Prostate gland (tissue), 2 donors: Measurements from ENCODE around the gene MED16.

Source experiments
- CTCF ChIP-seq, 4 experiments: fragments of 200-600 bp in 2 of 4; fragments of 450-650 bp in 2 of 4; sonication (generic) in 2 of 4; IDR thresholded peaks; 1 replicate in 3 of 4; 2 replicates in 1 of 4; pipeline ENCODE4 v1.5.1; 2016 to 2019; ENCODE audit warnings: antibody characterized with exemption in 4 of 4, mild to moderate bottlenecking in 2 of 4, moderate library complexity in 2 of 4
- POLR2A ChIP-seq: fragments of 450-650 bp; IDR thresholded peaks from one replicate; pipeline ENCODE4 v1.6.1; 2016; ENCODE audit warnings: antibody characterized with exemption, mild to moderate bottlenecking

GRCh38 chr19:889662-890295, 3.2 kb downstream of the MED16 start:
- TF ChIP-seq CTCF (IDR thresholded peaks at IDR 0.05) (no peak), POLR2A (no peak)
